Activated CD8-positive, alpha-beta memory T cell treated with anti-CD3 and anti-CD28 coated beads, Interleukin-2, amount 50 U/mL, for 24 hours (primary cell): ENCODE results near the gene NBPF4.
"Not testable (repeated sequence)": the region's sequence is repeated elsewhere in the genome, so short reads cannot be mapped to it uniquely, and the experiment has no call there.

ENCODE experiments used
- DNase-seq: peaks from one replicate; pipeline ENCODE4 v3.0.0-alpha.2; 2020; ENCODE audit errors: extremely low read depth

Gene NBPF4

DNA sequence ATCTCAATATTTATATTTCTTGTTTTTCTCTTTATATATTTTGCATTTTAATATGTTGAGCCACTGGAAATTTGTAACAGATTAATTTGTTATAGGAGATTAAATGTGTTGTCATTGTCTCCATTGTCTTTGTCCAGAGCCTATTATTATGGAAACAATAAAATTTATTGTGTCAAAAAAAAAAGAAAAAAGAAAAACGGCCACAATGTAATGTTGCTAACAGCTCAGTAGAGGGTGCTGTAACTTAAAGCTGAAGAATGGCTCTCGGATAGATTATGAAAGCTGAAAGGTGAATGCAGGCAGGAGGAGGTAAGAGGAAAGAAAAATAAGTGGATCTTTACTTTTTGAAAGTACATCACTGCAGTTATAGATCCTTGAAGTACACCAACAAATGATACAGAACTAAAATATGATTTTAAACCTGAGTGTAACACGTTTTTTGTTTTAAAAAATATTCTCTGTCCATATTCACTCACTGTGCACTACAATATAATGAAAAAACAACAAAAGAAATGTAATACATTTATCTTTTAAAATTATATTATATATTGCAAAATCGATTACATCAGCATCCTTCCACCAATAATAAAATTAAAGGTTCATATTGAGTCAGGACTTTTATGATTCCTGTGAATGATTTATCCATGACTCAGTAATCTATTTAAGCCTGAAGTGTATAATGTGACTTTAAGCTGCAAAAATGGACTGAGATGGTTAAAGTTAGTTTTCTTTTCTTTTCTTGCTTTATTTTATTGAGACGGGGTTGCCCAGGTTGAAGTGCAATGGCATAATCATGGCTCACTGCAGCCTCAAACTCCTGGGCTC lies 29.0 kb downstream of the NBPF4 start:
- DNase-seq: not testable (repeated sequence)

- DNase-seq: no peak
These were observed 32.9 kb downstream of the NBPF4 start for GRCh38 chr1:108211014-108211413.

- DNase-seq: no peak
These were observed 34.3 kb downstream of the NBPF4 start for GRCh38 chr1:108209456-108210108.

GRCh38 chr1:108208724-108209446 lies 35.0 kb downstream of the NBPF4 start:
- DNase-seq: no peak

DNA sequence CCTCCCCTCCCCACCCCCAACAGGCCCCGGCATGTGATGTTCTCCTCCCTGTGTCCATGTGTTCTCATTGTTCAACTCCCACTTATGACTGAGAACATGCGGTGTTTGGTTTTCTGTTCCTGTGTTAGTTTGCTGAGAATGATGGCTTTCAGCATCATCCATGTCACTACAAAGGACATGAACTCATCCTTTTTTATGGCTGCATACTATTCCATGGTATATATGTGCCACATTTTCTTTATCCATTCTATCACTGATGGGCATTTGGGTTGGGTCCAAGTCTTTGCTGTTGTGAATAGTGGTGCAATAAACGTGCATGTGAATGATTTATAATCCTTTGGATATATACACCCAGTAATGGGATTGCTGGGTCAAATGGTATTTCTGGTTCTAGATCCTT lies 40.3 kb downstream of the NBPF4 start:
- not testable (repeated sequence) for DNase-seq

- no peak for DNase-seq
These were observed 42.2 kb downstream of the NBPF4 start for GRCh38 chr1:108201687-108202086.

- no peak for DNase-seq
These were observed 43.2 kb downstream of the NBPF4 start for GRCh38 chr1:108200687-108201051.

- peak; percentile 21 for DNase-seq
These were observed 43.8 kb downstream of the NBPF4 start, which contains the start of gene SLC25A24 for GRCh38 chr1:108199781-108200686. SLC25A24 (minus strand) TSS chr1:108200343; CDS start chr1:108200138, 205 bp downstream.

GRCh38 chr1:108199201-108199691 lies 44.6 kb downstream of the NBPF4 start:
- DNase-seq: no peak

DNA sequence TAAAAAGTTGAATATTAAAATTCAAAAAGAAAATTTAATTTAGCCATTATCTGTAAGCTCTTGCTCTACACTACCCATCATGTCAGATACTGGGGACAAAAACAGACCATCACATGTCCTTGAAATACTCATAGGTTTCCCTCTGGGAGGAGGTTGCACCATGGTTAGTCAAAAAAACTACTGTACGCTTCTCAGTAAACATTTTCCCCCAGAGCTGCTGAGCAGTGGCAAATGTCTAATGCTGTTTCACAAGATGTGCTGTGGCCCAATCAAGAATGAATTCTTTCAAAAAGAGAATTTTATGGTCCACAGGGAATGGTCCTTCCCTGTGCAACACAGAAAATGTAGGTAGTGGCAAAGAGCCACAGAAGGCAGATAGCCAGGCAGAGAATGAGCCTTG lies 49.8 kb downstream of the NBPF4 start:
- DNase-seq: no peak

- DNase-seq: no peak
These were observed 50.5 kb downstream of the NBPF4 start for GRCh38 chr1:108193333-108193732.

- DNase-seq: no peak
These were observed 51.3 kb downstream of the NBPF4 start for GRCh38 chr1:108192581-108192980.

GRCh38 chr1:108190686-108191416 lies 53.0 kb downstream of the NBPF4 start:
- no peak for DNase-seq

DNA sequence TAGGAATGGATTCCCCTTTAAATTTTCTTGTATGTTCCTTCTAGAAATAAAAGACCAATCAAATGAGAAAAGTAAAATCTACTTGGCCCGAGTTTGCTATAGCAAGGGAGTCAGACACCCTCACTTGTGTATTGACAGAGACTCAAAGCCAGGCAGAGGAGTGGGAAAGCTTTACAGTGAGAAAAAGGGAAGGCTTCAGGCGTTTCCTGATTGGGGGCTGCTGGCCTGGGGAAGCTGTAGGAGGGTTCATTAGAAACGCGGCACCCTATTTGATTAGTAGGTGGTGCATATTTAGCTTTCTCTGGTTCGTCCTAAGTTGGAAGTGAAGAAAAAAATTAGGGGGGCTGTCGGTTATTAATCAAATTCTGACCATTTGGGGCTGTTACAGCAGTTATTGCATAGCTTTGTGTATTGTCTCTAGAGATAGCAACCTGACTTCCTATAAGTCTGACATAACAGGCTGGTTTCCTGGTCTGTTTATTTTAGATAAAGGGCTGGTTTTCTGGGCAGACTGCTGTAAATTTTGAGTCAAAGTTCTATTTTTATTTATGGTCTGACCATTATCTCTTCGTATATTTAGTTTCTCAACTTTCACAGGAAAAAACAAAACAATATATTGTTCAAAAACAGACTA lies 53.8 kb downstream of the NBPF4 start:
- DNase-seq: no peak

GRCh38 chr1:108188801-108189200 lies 55.1 kb downstream of the NBPF4 start:
- DNase-seq: no peak

- no peak for DNase-seq
These were observed 60.7 kb downstream of the NBPF4 start for GRCh38 chr1:108182959-108183700.

DNA sequence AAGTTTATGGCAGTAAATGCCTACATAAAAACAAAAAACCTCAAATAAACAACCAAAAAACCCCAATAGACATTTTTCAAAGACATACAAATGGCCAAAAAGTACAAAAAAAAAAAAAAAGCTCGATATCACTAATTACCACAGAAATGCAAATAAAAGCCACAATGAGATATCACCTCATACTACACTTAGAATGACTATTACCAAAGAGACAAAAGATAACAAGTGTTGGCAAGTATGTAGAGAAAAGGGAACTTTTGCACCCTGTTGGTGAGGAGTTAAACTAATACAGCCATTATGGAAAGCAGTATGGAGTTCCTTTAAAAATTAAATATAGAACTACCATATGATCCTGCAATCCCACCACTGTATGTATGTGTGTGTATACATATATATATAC lies 64.9 kb downstream of the NBPF4 start:
- no peak for DNase-seq
